NB4 (cell line): ENCODE measurements around the gene ZBED4.

ENCODE experiments used
- MYC ChIP-seq: IDR thresholded peaks from 2 replicates; pipeline ENCODE4 v1.6.1; 2011; ENCODE audit warnings: low read depth, low read length
- POLR2A ChIP-seq: IDR thresholded peaks from 2 replicates; pipeline ENCODE4 v1.6.1; 2011; ENCODE audit warnings: mild to moderate bottlenecking; ENCODE audit not compliant: insufficient read length; ENCODE audit errors: extremely low read depth
- TF ChIP-seq, protein P1 (sequence below): IDR thresholded peaks from one replicate; pipeline ENCODE4 v1.5.1; 2012; ENCODE audit warnings: low read depth, low read length
- TF ChIP-seq, protein P2 (sequence below): IDR thresholded peaks from 2 replicates; pipeline ENCODE4 v1.6.1; 2011; ENCODE audit warnings: low read depth, low read length

DNA sequence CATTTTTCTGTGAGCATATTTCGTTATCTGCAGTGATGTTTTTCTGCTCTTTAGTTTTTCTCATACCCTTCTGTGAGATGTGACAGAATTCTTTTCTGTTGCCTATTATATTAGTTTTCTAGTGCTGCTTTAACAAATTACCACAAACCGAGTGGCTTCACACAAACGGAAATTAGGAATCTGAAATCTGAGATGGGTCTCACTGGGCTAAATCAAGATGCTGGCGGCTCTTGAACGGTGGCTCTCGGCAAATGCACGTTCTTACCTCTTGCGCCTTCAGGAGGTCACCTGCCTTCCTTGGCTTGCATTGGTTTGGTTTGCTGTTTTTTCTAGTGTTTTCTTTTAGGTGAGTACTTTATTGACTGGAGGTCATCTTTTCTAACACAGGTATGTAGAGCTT is 13.0 kb downstream of the ZBED4 start:
- TF ChIP-seq, protein P1, sequence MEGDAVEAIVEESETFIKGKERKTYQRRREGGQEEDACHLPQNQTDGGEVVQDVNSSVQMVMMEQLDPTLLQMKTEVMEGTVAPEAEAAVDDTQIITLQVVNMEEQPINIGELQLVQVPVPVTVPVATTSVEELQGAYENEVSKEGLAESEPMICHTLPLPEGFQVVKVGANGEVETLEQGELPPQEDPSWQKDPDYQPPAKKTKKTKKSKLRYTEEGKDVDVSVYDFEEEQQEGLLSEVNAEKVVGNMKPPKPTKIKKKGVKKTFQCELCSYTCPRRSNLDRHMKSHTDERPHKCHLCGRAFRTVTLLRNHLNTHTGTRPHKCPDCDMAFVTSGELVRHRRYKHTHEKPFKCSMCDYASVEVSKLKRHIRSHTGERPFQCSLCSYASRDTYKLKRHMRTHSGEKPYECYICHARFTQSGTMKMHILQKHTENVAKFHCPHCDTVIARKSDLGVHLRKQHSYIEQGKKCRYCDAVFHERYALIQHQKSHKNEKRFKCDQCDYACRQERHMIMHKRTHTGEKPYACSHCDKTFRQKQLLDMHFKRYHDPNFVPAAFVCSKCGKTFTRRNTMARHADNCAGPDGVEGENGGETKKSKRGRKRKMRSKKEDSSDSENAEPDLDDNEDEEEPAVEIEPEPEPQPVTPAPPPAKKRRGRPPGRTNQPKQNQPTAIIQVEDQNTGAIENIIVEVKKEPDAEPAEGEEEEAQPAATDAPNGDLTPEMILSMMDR, result no peak
- TF ChIP-seq POLR2A (no peak), MYC (no peak)
- TF ChIP-seq, protein P2, sequence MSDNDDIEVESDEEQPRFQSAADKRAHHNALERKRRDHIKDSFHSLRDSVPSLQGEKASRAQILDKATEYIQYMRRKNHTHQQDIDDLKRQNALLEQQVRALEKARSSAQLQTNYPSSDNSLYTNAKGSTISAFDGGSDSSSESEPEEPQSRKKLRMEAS, result no peak
